Right cardiac atrium (tissue), 5 donors: ENCODE measurements around the gene DHRS13. TPM values are rescaled to one million over a fixed set of nuclear protein-coding genes. Genes with fewer than 3 reads are reported as not detected.
"Not testable (repeated sequence)": the region's sequence is repeated elsewhere in the genome, so short reads cannot be mapped to it uniquely, and the experiment has no call there.

Source experiments
- ATAC-seq, 2 donors: fragments of 200-7000 bp; cut with Tn5 transposase; one replicate each; pipeline versions ENCODE4 v1.8.0 to v1.9.1; 2020; ENCODE audit warnings: moderate library complexity in 2 of 2, mild to moderate bottlenecking in 1 of 2
- DNase-seq, 3 donors: peaks; one replicate each; pipeline ENCODE4 v3.0.0-alpha.2; 2020
- H3K27ac ChIP-seq: one replicate; pipeline ENCODE4 v1.5.1; 2013; ENCODE audit warnings: mild to moderate bottlenecking, low read length, control low read depth, moderate library complexity
- H3K27me3 ChIP-seq: one replicate; pipeline ENCODE4 v1.6.1; 2013; ENCODE audit not compliant: control insufficient read depth, insufficient read depth
- H3K4me1 ChIP-seq: one replicate; pipeline ENCODE4 v1.6.1; 2013; ENCODE audit warnings: low read length; ENCODE audit not compliant: control insufficient read depth, insufficient read depth
- H3K4me3 ChIP-seq: one replicate; pipeline ENCODE4 v1.5.1; 2013; ENCODE audit warnings: low read length, control low read depth
- H3K9me3 ChIP-seq: one replicate; pipeline ENCODE4 v1.6.1; 2013; ENCODE audit warnings: low read length; ENCODE audit not compliant: control insufficient read depth
- WGBS: extraction: QIAGEN DNeasy Blood & Tissue Kit; methylation state at CpG from one replicate; pipeline ENCODE4 v1.1.7; 2013; 5-methylcytosine and 5-hydroxymethylcytosine counted together
- intact Hi-C, 4 donors: fragments of 100-400 bp; cut with DNase I; formaldehyde crosslinking; loops; one replicate each; pipeline versions ENCODE4 v1.11.0 to v1.14.0; 2022 to 2023
- microRNA-seq, 2 donors: library from miRNA; unstranded; fragments of <30 nt; microRNA quantifications; one replicate each; pipeline ENCODE4 v1.2.0, GENCODE V29; 2020 to 2021
- polyA plus RNA-seq: library from polyadenylated mRNA; stranded (reverse); fragments of 200-250 nt; gene quantifications from one replicate; pipeline ENCODE4 v1.2.3, GENCODE V29; 2013
- total RNA-seq, 4 donors: library from RNA; stranded (reverse); fragmentation: NEBNext Ultra II Directional; extraction: Animal tissue kit (Norgen Biotek cat#: 25700); gene quantifications; one replicate each; pipeline ENCODE4 v1.2.1, GENCODE V29; 2021
- donor health status: healthy with polysubstance abuse.
- donor health status: DM: no; HTN: yes; CAD: no.
- donor health status: DM: no; HTN: no; CAD: no.
- donor health status: DM: no; HTN: yes; CAD: no; lungs with severe emphysema.
- donor health status: DM: yes; HTN: yes; CAD: no.

Gene DHRS13
- total and polyA plus RNA-seq, 5 donors: 2.1 to 3.3 (median 2.3) TPM

GRCh38 chr17:28854457-28855335 lies 48.2 kb downstream of the DHRS13 start, which contains the start of gene ERAL1:
Gene ERAL1, plus strand, starts transcription at chr17:28855016. Its CDS starts 19 bp downstream, at chr17:28855035.
- 1% methylated on average over 42 of the region's 42 CpGs for WGBS
- Histone ChIP-seq H3K27ac (peak within 1 kb of the TSS; percentile 82), H3K4me3 (peak within 1 kb of the TSS; percentile 75), H3K27me3 (no peaks in the 10 kb centered on the region), H3K4me1 (peaks cover 2% of the 10 kb centered on the region), H3K9me3 (no peaks in the 10 kb centered on the region)
- DNase-seq (peak; percentile 85 to 92 (median 90)), ATAC-seq (peak; percentile 99)
- intact Hi-C loops: no loop called here

DNA sequence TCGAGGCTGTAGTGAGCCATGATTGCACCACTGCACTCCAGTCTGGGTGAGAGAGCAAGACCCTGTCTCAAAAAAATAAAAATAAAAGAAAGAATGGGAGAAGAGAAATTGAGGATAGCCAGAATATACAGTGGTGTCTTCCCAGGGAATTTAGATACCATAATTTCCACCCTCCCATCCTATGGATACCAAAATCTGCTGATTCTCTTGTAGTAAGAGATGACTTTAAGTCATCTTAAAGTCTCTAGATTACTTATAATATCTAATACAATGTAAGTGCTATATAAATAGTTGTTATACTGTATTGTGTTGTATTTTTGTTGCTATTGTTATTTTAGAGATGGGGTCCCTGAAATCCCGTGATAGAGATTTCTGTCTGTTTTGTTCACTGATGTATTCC lies 49.6 kb downstream of the DHRS13 start:
- intact Hi-C loops: no loop called here
- Histone ChIP-seq H3K4me1 (peaks cover 2% of the 10 kb centered on the region), H3K27ac (no peak overlapping the region), H3K4me3 (no peak overlapping the region), H3K9me3 (no peaks in the 10 kb centered on the region), H3K27me3 (no peaks in the 10 kb centered on the region)
- ATAC-seq (no peak), DNase-seq (no peak)
- 93% methylated on average over 2 of the region's 2 CpGs for WGBS

GRCh38 chr17:28849281-28849680 lies 53.6 kb downstream of the DHRS13 start:
- H3K27me3 ChIP-seq: no peaks in the 10 kb centered on the region
- H3K4me3 ChIP-seq: no peak overlapping the region
- H3K4me1 ChIP-seq: no peaks in the 10 kb centered on the region
- DNase-seq: no peak
- intact Hi-C loops: no loop called here
- peak; percentile 38 to 58 for ATAC-seq
- 71% methylated on average over 5 of the region's 5 CpGs for whole genome bisulfite sequencing
- no peak overlapping the region for H3K27ac ChIP-seq
- no peaks in the 10 kb centered on the region for H3K9me3 ChIP-seq

- H3K27ac ChIP-seq, intact Hi-C loops, H3K4me3 ChIP-seq, H3K27me3 ChIP-seq, H3K4me1 ChIP-seq, H3K9me3 ChIP-seq: not testable (repeated sequence)
- WGBS: 85% methylated on average over 15 of the region's 15 CpGs
- ATAC-seq (peak; percentile 29 to 58), DNase-seq (peak in 2 of 3 donors; percentile 37 to 69)
Observed at GRCh38 chr17:28848667-28849066, 54.2 kb downstream of the DHRS13 start.

Small RNAs within 50 kb of the gene (microRNA-seq; reads per million reads assigned to microRNA genes)
- gene MIR451B: 0 reads per million in 2 donors

Other genes with a start within 250 kb of the DHRS13 start
- gene SDF2, start 241.2 kb downstream of the DHRS13 start, total RNA-seq: 10 to 100 TPM; 29.9 to 36.6 (median 30.4) TPM
- 38.8 TPM for gene SDF2, start 241.2 kb downstream of the DHRS13 start, polyA plus RNA-seq
- 10 to 100 TPM; 43.6 to 49.0 (median 46.9) TPM for gene SUPT6H, start 240.9 kb downstream of the DHRS13 start, total RNA-seq
- 32.7 TPM for gene SUPT6H, start 240.9 kb downstream of the DHRS13 start, polyA plus RNA-seq
- gene PROCA1, start 191.2 kb downstream of the DHRS13 start, total RNA-seq: 1 to 10 TPM; 1.3 to 3.3 (median 2.5) TPM
- 2.2 TPM for gene PROCA1, start 191.2 kb downstream of the DHRS13 start, polyA plus RNA-seq
- gene RAB34, start 185.2 kb downstream of the DHRS13 start, total RNA-seq: 10 to 100 TPM; 56.9 to 62.2 (median 59.8) TPM
- gene RAB34, start 185.2 kb downstream of the DHRS13 start, polyA plus RNA-seq: 57.6 TPM
- gene RPL23A, start 183.1 kb downstream of the DHRS13 start, total RNA-seq: 1,000 to 10,000 TPM in 1 of 4 donors, 100 to 1,000 TPM in 3; 939 to 1,151 (median 992) TPM
- 817 TPM for gene RPL23A, start 183.1 kb downstream of the DHRS13 start, polyA plus RNA-seq
- 1 to 10 TPM; 1.7 to 3.8 (median 2.5) TPM for gene TLCD1, start 176.8 kb downstream of the DHRS13 start, total RNA-seq
- gene TLCD1, start 176.8 kb downstream of the DHRS13 start, polyA plus RNA-seq: 1.5 TPM
- 1 to 10 TPM; 1.0 to 1.6 (median 1.2) TPM for gene NEK8, start 174.3 kb downstream of the DHRS13 start, total RNA-seq
- 0.81 TPM for gene NEK8, start 174.3 kb downstream of the DHRS13 start, polyA plus RNA-seq
- 1 to 10 TPM; 2.9 to 8.9 (median 4.8) TPM for gene TRAF4, start 159.1 kb downstream of the DHRS13 start, total RNA-seq
- gene TRAF4, start 159.1 kb downstream of the DHRS13 start, polyA plus RNA-seq: 4.5 TPM
- gene FAM222B, start 60.3 kb downstream of the DHRS13 start, total RNA-seq: 10 to 100 TPM; 15.3 to 19.6 (median 18.6) TPM
- gene FAM222B, start 60.3 kb downstream of the DHRS13 start, polyA plus RNA-seq: 11.9 TPM
- 10 to 100 TPM; 25.9 to 30.1 (median 28.3) TPM for gene ERAL1, start 48.1 kb downstream of the DHRS13 start, total RNA-seq
- gene ERAL1, start 48.1 kb downstream of the DHRS13 start, polyA plus RNA-seq: 29.3 TPM
- gene FLOT2, start 5.3 kb downstream of the DHRS13 start, total RNA-seq: 10 to 100 TPM; 70.5 to 89.4 (median 79.4) TPM
- 45.1 TPM for gene FLOT2, start 5.3 kb downstream of the DHRS13 start, polyA plus RNA-seq
- gene PHF12, start 48.4 kb upstream of the DHRS13 start, total RNA-seq: 10 to 100 TPM; 20.8 to 25.4 (median 24.2) TPM
- 10.8 TPM for gene PHF12, start 48.4 kb upstream of the DHRS13 start, polyA plus RNA-seq
- gene SEZ6, start 103.0 kb upstream of the DHRS13 start, total RNA-seq: not detected
- not detected for gene SEZ6, start 103.0 kb upstream of the DHRS13 start, polyA plus RNA-seq
- gene PIPOX, start 140.1 kb upstream of the DHRS13 start, total RNA-seq: 1 to 10 TPM in 2 of 4 donors, under 1 TPM in 2; 0.45 to 1.4 (median 0.91) TPM
- 0.48 TPM for gene PIPOX, start 140.1 kb upstream of the DHRS13 start, polyA plus RNA-seq